ENCODE results near the gene GALNT2.

GRCh38 chr1:230148768-230149469, 81.9 kb downstream of the GALNT2 start:
- TF ChIP-seq CTCF (IDR thresholded peaks at IDR 0.05; ENCODE audit: insufficient read depth, low read length) (no peak), POLR2AphosphoS5 (IDR thresholded peaks at IDR 0.05; ENCODE audit: low read depth) (no peak)
